Right lung (tissue), 5 donors: ENCODE measurements around the gene AP1S3. TPM values are rescaled to one million over a fixed set of nuclear protein-coding genes. Genes with fewer than 3 reads are reported as not detected.
"Not testable (repeated sequence)": the region's sequence is repeated elsewhere in the genome, so short reads cannot be mapped to it uniquely, and the experiment has no call there.

ENCODE experiments used
- DNase-seq, 2 donors: peaks; one replicate each; pipeline ENCODE4 v3.0.0-alpha.2; 2013
- polyA plus RNA-seq, 5 donors: library from polyadenylated mRNA; unstranded; fragments of 120-200 nt; gene quantifications; one replicate each; pipeline versions ENCODE4 v1.2.1 to v1.2.3, GENCODE V29; 2013; ENCODE audit warnings: inconsistent platforms in 1 of 5, low replicate concordance in 1 of 5; ENCODE audit not compliant: insufficient read length in 5 of 5, insufficient read depth in 1 of 5

The AP1S3 gene
- polyA plus RNA-seq, 5 donors, result 3.5 to 6.5 (median 5.0) TPM

DNA sequence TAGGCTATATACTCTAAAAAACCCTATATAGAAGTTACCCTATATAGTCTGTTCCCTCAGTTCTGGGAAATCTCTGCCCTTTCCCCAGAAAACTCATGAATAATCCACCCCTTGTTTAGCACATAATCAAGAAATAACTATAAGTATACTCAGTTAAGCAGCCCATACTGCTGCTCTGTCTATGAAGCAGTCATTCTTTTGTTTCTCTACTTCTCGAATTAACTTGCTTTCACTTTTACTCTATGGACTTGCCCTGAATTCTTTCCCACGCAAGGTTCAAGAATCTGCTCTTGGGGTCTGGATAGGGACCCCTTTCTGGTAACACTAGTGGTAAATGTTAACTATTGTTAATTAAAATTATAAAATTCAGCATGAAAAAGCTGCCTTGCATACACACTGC is 17.4 kb upstream of the AP1S3 start:
- DNase-seq, result no peak

DNA sequence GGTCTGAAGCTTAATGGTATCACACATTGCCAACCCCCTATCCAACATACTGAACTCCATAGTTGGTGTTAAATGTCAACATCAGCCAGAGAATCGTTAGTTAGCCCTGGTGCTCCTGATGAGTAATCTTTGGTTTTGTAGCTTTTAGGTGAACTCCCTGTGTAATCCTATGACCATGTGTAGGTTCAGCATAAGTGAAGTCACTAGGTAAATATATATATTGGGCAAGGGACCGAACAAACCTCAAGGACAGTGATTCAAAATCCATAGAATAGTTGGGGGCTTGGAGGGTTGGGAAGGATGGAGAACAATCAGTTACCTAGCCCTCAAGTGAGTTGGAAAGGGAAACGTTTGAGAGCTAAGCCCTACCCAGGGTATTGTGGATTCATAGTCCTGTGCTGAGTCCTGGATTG is 16.0 kb upstream of the AP1S3 start:
- no peak for DNase-seq

DNA sequence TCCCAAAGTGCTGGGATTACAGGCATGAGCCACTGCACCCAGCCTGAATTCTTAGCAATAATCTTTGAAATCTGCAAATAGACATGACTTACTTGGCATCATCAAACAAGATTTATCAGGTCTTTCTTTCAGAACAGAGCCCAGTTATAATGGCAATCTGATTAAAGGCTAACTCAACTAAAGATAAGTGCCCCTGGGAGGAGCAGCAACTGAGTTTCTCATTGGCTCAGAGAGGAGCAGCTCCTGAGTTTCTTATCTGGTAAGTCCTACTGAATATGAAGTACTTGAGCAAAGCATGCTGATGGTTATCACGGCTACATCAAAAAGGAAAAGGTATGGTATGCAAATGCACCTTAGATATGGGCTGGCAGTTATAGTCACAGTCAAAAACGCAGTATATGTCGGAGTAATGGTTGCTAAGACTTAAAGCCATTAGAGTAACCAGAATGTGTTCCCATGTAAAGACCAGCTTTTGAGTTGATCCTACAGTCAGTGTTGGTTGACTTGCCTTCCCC is 15.0 kb upstream of the AP1S3 start:
- DNase-seq, result no peak

DNA sequence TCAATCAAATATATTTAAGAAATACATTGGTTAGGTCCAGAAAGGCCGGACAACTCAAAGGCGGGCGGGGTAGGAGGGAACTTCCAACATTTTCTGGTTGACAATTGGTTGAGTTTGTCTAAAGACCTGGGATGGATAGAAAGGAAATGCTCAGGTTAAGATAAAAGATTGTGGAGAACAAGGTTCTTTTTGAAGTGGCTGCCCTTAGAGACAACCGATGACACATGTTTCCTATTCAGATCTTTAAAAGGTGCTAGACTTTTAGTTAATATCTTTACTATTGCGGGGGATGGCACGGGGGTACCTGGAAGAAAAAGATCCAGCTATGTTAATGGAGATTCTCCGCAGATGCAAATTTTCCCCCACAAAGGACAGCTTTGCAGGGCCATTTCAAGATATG is 10.0 kb upstream of the AP1S3 start:
- no peak for DNase-seq

DNA sequence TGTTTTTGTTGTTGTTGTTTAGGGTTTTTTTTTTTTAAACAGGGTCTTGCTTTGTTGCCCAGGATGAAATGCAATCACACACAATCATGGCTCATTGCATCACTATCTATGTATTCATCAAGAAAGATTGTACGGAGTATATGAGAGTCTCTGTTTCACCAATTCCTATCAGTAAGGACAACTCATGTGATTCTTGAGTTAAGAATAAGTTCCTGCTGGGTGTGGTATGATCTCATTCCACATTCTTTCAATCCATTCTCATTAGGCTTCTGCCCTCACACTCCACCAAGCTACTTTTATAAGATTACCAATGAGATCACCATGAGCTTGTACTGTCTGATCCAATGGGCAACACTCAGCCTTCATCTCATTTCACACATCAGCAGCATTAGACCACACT is 9.1 kb upstream of the AP1S3 start:
- DNase-seq, result no peak

DNA sequence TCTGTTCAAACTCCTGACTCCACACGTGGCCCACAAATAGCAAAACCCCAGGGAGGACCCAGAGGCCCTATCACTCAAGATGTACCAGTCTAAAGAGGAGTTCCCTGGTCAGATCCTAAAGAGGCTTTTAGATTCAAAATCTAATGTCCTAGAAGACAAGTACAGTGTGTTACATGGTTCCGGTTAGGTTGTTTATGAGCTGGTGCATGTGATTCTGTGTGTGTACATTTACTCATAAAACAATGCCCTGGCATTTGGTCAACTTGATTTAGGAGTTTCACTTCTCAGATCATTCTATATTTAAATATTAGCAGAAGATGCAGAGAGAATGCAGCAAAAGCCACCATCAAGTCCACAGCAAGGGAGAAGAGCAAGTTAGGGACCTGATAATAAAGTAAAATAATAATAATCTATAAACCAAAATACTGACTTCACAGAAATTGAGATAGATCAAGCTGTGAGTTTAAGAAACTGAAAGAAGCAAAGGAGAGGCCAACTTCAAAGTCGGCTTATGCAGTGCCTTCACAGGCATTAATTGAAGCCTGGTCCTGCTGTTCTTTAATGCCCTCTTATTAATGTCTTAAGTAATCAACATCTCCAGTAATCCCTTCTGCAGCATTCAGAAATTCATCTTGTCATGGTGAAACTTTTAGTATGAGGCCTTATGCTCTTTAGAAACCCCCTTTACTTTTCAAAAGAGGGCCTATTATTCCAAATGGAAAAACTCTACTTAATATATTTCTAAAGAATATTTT is 4.2 kb upstream of the AP1S3 start:
- DNase-seq, result no peak

DNA sequence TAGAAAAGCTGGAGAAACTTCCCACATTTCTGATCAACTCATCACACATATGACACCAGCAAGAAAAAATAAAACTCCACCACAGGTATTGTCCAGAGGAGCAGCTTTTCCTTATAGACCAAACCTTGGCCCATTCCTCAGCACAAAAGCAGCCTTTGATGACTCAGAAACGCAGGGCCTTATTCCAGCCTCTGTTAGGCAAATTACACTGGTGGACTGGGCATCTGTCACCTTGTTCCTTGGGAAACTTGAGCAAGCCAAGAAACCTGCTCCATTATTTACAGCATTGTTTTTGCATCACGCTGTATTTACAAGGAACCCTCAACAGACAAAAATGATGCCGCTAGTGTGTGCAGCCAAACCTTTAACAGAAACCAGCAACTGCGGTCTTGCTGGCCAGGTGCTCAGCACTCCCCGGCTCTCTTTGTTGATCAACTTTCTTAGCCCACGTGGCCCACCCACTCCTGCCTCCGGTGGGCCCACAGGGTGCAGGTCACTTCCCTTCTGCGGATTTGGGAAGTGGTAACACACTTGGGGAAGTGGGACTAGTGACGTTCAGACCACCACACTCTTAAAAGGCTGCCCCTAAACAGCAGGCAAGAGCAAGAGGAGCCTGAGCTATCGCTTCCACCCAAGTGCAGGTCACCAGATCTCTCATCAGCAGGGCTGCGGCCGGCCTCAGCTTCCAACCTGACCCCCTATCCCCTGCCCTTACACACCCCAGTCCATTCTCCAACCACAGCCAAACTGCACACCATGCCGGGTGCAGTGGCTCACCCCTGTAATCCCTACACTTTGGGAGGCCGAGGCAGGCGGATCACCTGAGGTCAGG is 1.5 kb downstream of the AP1S3 start:
- DNase-seq, result no peak

DNA sequence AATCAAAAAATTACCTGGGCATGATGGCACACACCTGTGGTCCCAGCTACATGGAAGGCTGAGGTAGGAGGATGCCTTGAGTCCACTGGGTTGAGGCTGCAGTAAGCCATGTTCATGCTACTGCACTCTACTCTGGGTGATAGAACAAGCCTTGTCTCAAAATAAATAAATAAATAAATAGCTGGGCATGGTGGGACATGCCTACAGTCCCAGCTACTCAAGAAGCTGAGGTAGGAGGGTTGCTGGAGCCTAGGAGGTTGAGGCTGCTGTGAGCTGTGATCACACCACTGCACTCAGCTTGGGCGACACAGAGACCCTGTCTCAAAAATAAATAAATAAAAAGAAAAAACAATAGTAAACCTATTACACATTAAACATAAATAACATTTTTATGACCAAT is 3.0 kb downstream of the AP1S3 start:
- no peak for DNase-seq

DNA sequence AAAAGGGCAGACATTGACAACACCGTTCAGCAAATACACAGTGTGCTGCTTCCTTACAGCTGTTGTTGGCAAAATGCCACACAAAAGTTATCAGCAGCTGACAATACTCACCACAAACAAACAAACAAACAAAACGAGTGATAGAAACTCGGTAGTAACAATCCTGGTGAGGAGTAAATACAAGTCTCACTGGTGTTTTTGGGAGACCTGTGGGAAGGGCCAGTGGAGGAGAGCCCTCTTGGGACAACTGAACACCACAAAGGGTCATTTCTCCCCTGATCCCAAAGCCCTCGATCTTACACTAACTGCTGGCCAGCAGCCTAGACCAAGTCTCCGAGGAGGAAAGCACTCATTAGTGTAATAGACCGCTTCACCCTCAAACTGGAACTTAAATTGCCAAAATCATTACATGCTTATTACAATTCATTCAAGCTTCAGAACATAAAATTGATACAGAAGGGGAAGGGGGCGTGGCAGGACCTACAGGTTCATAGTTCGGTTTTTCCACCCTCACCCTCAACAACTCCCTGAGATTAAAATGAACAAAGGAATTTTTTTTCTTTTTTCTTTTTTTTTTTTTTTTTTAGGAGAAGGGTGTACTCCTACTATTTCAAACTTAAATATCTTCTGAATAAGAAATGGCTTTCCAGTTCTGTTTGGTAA is 5.0 kb downstream of the AP1S3 start:
- no peak for DNase-seq

DNA sequence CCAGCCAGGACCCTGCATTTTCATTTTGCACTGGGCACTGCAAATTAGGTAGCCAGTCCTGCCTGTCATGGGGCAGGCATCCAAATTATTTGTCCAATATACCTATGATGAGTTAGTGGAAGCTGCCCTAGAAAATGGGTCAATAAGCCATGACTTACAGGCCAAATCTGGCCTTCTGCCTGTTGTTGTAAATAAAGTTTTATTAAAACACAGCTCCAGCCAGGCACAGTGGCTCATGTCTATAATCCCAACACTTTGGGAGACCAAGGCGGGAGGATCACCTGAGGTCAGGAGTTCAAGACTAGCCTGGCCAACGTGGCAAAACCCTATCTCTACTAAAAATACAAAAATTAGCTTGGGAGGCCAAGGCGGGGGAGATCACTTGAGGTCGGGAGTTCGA is 8.3 kb downstream of the AP1S3 start:
- DNase-seq, result no peak

DNA sequence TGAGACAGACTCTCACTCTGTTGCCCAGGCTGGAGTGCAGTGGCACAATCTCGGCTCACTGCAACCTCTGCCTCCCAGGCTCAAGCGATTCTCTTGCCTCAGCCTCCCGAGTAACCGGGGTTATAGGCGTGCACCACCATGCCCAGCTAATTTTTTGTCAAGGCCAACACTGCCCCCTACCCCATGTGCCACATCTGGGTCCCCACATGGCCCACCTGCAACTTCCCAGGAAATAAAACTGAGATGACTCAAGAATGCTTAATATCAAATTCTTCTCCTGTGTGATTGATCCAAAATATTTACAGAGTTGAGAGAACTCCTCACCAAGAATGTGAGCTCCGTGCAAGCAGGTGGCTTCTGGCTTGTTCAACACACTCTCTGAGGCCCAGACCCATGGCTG is 9.1 kb downstream of the AP1S3 start:
- DNase-seq, result no peak

DNA sequence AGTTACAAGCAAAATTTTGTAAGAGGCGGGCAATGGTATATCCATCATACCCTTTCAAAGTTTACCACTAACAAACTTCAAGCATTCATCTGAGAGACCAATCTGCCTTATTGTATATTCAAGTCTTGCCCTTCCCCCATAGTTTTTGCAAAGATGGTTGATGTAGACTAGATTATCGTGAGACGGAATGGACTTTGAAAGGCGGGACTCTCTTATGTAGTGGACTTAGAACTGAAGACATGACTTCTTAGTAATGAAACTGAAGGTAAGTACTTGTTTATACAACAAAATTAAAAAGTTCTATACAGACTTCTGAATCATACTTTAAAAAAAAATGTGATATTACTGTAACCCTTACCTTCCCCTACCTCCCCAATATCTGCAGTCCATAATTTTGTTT is 10.4 kb downstream of the AP1S3 start:
- no peak for DNase-seq

DNA sequence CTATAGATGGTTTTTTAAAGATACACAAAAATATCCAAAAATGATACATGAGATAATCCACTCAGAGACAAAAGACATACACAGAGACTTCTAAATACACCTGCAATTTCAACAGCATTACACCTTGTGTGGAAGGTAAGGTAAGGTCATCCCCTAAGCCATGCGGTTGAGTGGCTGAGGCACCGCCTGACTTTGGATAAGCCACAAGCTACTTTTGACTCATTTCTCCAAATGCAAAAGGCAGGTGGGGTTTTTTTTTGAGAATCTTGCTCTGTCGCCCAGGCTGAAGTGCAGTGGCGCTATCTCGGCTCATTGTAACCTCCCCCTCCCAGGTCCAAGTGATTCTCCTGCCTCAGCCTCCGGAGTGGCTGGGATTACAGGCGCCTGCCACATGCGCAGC is 13.1 kb downstream of the AP1S3 start:
- DNase-seq, result no peak

DNA sequence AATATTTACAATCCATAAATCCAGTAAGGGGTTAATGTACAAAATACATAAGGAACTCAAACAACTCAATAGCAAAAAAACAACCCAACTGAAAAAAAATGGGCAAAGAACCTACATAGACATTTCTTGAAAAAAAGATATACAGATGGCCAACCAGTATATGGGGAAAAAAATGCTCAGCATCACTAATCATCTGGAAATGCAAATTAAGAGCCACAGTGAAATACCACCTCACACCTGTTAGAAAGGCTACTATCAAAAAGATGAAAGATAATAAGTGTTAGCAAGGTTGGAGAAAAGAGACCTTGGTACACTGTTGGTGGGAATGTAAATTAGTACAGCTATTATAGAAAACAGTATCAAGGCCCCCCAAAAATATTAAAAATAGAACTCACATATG is 14.6 kb downstream of the AP1S3 start:
- DNase-seq, result no peak

DNA sequence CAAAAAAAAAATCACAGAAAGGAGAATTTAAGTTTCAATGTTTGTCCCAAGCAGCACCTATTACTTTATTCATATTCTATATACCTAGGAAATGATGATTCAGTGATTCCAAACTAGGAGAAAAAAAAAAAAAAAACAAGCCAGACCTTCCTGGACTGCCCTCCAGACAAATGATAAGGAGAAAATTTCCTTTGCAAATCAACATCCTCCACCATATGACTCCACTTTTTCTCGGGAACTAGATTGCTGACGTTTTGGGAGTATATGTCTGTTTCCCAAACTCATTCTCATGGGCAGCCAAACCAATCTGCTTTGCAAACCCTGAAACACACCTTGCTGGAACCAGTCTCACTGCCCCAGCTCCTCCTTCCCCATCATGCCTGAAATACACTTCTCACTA is 16.8 kb downstream of the AP1S3 start:
- no peak for DNase-seq

DNA sequence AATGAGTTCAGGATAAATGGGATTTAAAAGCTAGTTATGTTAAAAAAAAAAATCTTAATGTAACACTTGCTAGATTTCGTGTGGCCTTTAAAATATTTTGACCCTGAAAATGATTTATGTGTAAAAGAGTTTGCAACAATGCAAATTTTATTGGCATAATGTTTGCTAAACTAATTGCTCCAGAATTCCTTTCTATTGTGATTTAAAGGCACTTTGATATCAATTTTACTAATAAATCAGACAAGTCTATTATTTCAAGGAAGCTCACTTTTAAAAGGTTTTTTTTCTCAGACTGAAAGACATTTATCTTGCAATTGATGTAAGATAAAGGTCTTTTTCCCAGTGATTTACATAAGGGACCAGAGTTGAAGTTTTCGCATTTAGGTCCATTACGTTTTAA is 17.5 kb downstream of the AP1S3 start:
- no peak for DNase-seq

DNA sequence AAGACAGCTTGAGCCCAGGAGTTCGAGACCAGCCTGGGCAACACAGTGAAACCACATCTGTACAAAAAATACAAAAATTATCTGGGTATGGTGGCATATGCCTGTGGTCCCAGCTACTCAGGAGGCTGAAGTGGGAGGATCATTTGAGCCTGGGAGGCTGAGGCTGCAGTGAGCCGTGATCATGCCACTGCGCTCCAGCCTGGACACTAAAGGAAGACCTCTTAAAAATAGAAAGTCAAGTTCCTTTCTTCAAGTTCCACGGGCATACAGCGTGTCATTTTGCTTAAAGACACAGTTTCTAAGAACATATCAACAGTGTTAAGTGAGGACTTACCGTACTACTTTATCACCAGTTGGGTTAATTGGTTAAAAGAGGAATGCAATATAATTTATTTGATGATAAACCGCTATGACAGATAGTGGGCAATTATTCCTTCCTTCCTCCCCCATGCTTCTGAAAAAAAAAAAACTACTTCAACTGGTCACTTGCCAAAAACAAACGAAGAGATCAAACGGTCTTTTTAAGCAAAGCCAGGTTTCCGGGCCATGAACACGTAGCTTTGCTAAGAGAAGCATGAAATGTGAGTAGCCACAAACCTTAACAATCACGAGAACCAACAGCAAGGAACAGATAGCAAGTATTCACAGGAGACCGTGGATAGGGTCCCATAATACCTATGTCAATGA is 21.4 kb downstream of the AP1S3 start:
- no peak for DNase-seq

DNA sequence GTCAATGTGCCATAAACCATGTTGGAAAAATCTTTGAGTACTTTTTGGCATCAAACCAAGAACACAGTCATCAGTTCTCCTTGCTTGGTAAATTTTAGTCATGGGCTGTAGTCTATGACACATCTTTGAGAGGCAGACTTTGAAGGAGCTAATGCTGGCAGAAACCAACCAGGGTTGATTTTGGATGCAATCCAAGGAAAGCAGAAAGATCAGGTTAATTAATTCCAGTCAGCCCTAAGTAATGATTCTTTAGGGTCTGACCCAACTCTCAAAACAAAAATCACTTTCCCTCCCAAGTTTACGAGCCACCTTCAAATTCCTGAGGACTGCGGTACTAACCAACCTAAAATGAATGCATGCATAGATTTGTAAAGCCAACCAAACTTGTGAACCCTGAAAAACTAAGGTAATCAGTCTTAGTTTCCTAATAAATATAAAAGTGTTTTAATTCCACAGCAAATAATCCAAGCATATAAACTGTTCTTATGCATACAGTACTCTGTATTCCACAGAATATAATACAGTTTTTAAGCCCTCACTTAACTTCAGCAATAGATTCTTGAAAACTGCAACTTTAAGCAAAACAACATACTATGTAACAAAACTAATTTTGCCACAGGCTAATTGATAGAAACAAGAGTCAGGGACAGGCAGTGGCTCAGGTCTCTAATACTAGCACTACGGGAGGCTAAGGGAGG is 22.0 kb downstream of the AP1S3 start:
- peak; percentile 17 to 47 for DNase-seq

DNA sequence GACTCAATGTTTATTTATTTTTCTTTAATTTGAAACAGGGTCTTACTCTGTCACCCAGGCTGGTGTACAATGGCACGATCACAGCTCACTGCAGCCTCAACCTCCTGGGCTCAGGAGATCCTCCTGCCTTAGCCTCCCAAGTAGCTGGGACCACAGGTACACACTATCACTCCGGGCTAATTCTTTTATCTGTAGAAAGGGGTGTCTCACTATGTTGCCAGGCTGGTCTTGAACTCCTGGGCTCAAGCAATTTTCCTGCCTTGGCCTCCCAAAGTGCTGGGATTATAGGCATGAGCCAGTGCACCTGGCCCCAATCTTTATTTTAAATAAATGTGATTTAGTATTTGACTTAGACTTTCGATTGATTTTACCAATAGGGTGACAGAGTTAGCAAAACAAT is 22.6 kb downstream of the AP1S3 start:
- not testable (repeated sequence) for DNase-seq

DNA sequence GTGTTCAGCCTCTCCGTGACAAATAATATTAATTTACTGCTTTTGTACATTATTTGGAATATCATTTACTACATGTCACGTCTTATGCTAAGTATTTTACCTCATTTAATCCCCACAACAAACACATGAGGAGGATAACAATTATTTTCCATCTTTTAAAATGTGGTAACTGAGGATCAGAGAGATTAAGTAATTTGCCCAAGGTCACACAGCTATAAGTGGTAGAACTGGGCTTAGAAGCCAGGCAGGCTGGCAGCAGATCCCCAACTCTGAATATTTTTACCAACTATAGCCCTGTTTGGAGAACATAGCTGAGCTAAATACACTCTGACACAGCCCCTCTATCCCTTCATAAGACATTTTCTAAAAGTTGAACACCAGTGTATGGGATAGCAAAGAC is 24.1 kb downstream of the AP1S3 start:
- DNase-seq, result no peak

DNA sequence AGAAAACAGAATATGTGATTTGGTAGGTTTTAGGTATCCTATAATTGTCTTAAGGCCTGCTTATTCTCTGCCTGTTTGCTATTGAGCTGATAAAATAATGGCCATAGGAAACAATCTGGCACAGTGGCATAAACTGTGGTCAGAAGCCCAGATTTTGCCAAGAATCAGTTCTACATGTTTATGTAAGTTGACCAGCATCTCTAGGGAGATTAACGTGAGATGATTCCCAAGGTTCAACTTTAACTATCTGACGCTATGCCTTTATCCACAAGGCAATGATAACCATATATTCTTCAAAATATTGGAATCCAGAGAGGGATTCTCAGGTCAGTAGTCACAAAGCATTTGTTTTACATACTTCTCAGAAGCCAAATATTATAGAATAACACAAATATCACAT is 25.6 kb downstream of the AP1S3 start:
- DNase-seq, result no peak
